Mesothelial cell of epicardium (in vitro differentiated cells): ENCODE results near the gene TOR3A. TPM values are rescaled to one million over a fixed set of nuclear protein-coding genes. Genes with fewer than 3 reads are reported as not detected.
A peak's percentile ranks its signal among the peaks of the same experiment; 100 is the strongest.
"Not testable (repeated sequence)": the region's sequence is repeated elsewhere in the genome, so short reads cannot be mapped to it uniquely, and the experiment has no call there.

Source experiments
- DNase-seq, 2 experiments: peaks; one replicate each; pipeline ENCODE4 v3.0.0; 2021; ENCODE audit warnings: low spot score in 2 of 2; ENCODE audit not compliant: unreplicated experiment in 2 of 2
- H3K27ac Mint-ChIP-seq: 2 replicates; pipeline ENCODE4 v1.8.0; 2021; ENCODE audit warnings: mixed read lengths
- H3K27me3 Mint-ChIP-seq: 2 replicates; pipeline ENCODE4 v1.8.0; 2021; ENCODE audit warnings: low read depth, mixed read lengths
- H3K36me3 Mint-ChIP-seq: 2 replicates; pipeline ENCODE4 v1.8.0; 2021; ENCODE audit warnings: mixed read lengths
- H3K4me1 Mint-ChIP-seq: 2 replicates; pipeline ENCODE4 v1.8.0; 2021; ENCODE audit warnings: mixed read lengths
- H3K4me3 Mint-ChIP-seq: 2 replicates; pipeline ENCODE4 v1.8.0; 2021; ENCODE audit warnings: mild to moderate bottlenecking, moderate library complexity, mixed read lengths
- H3K9me3 Mint-ChIP-seq: 2 replicates; pipeline ENCODE4 v1.8.0; 2021; ENCODE audit warnings: mixed read lengths
- CTCF ChIP-seq: fragments of 200-600 bp; sonication (generic); IDR thresholded peaks from one replicate; pipeline ENCODE4 v1.5.0; 2021; ENCODE audit warnings: antibody characterized with exemption; ENCODE audit not compliant: unreplicated experiment
- total RNA-seq: library from RNA; stranded (reverse); gene quantifications from 3 replicates; pipeline ENCODE4 v1.2.1, GENCODE V29; 2021

TOR3A gene
- total RNA-seq: 16.5 to 18.3 TPM (median 17.3 TPM) in 3 replicates

GRCh38 chr1:179081687-179082332 lies at the start of gene TOR3A:
Gene TOR3A (plus strand): TSS chr1:179082070. CDS start chr1:179082129, 59 bp downstream.
- H3K27ac Mint-ChIP-seq: peak within 1 kb of the TSS; percentile 90
- H3K4me3 Mint-ChIP-seq: peak within 1 kb of the TSS; percentile 92
- H3K36me3 Mint-ChIP-seq: peaks cover 3% of the 10 kb centered on the region
- no peaks in the 10 kb centered on the region for H3K9me3 Mint-ChIP-seq
- no peaks in the 10 kb centered on the region for H3K27me3 Mint-ChIP-seq
- peaks cover 16% of the 10 kb centered on the region for H3K4me1 Mint-ChIP-seq
- peak; percentile 61 to 85 for DNase-seq
- TF ChIP-seq CTCF: no peak

GRCh38 chr1:179034720-179035119 lies 47.1 kb upstream of the TOR3A start:
- Mint-ChIP-seq H3K4me1 (peaks cover 57% of the 10 kb centered on the region), H3K9me3 (no peaks in the 10 kb centered on the region), H3K4me3 (no peak overlapping the region), H3K27ac (peak overlapping the region; percentile 7), H3K27me3 (no peaks in the 10 kb centered on the region), H3K36me3 (peaks cover 6% of the 10 kb centered on the region)
- no peak for DNase-seq
- no peak for TF ChIP-seq CTCF

GRCh38 chr1:179036844-179037465 lies 44.9 kb upstream of the TOR3A start:
- H3K27ac Mint-ChIP-seq: no peak overlapping the region
- no peaks in the 10 kb centered on the region for H3K9me3 Mint-ChIP-seq
- DNase-seq: no peak
- no peak overlapping the region for H3K4me3 Mint-ChIP-seq
- peaks cover 6% of the 10 kb centered on the region for H3K36me3 Mint-ChIP-seq
- no peak for TF ChIP-seq CTCF
- peaks cover 45% of the 10 kb centered on the region for H3K4me1 Mint-ChIP-seq
- no peaks in the 10 kb centered on the region for H3K27me3 Mint-ChIP-seq

GRCh38 chr1:179038528-179039281 lies 43.2 kb upstream of the TOR3A start:
- peaks cover 13% of the 10 kb centered on the region for H3K36me3 Mint-ChIP-seq
- H3K27ac Mint-ChIP-seq: no peak overlapping the region
- no peak overlapping the region for H3K4me3 Mint-ChIP-seq
- no peak for TF ChIP-seq CTCF
- H3K4me1 Mint-ChIP-seq: peaks cover 37% of the 10 kb centered on the region
- peaks cover 4% of the 10 kb centered on the region for H3K9me3 Mint-ChIP-seq
- no peak for DNase-seq
- no peaks in the 10 kb centered on the region for H3K27me3 Mint-ChIP-seq

DNA sequence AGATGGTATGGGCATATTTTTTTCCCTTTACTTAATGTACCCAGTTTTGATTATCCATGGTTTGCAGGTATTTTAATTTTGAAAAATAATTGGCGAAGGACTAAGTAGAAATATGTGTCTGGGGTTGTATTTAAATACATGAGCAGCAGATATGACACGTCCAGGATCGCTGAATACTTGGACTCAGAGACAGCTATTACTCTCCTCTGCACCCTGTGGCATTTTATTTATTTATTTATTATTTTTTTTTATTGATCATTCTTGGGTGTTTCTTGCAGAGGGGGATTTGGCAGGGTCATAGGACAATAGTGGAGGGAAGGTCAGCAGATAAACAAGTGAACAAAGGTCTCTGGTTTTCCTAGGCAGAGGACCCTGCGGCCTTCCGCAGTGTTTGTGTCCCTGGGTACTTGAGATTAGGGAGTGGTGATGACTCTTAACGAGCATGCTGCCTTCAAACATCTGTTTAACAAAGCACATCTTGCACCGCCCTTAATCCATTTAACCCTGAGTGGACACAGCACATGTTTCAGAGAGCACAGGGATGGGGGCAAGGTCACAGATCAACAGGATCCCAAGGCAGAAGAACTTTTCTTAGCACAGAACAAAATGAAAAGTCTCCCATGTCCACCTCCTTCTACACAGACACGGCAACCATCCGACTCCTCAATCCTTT lies 42.2 kb upstream of the TOR3A start:
- not testable (repeated sequence) for DNase-seq, H3K27me3 Mint-ChIP-seq, H3K4me3 Mint-ChIP-seq, H3K27ac Mint-ChIP-seq
- Mint-ChIP-seq H3K36me3 (peaks cover 21% of the 10 kb centered on the region), H3K4me1 (peaks cover 32% of the 10 kb centered on the region), H3K9me3 (peaks cover 10% of the 10 kb centered on the region)

DNA sequence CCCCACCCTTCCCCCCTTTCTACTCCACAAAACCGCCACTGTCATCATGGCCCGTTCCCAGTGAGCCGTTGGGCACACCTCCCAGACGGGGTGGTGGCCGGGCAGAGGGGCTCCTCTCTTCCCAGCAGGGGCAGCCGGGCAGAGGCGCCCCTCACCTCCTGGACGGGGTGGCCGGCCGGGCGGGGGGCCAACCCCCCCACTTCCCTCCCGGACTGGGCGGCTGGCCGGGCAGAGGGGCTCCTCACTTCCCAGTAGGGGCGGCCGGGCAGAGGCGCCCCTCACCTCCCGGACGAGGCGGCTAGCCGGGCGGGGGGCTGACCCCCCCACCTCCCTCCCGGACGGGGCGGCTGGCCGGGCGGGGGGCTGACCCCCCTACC lies 41.7 kb upstream of the TOR3A start:
- H3K4me3 Mint-ChIP-seq, H3K27ac Mint-ChIP-seq, H3K27me3 Mint-ChIP-seq, DNase-seq: not testable (repeated sequence)
- Mint-ChIP-seq H3K9me3 (peaks cover 10% of the 10 kb centered on the region), H3K4me1 (peaks cover 27% of the 10 kb centered on the region), H3K36me3 (peaks cover 22% of the 10 kb centered on the region)
